Neural cell (in vitro differentiated cells): ENCODE data around the gene TRIM46.

Experiments
- EZH2 ChIP-seq: fragments of 200-600, 300-800 bp; shearing (Covaris generic), sonication (generic); IDR thresholded peaks from 2 replicates; pipeline ENCODE4 v1.6.1; 2014; ENCODE audit warnings: antibody characterized with exemption, low read length, borderline replicate concordance, mild to moderate bottlenecking; ENCODE audit not compliant: insufficient read depth, poor library complexity, severe bottlenecking
- POLR2AphosphoS5 ChIP-seq: IDR thresholded peaks from 2 replicates; pipeline ENCODE4 v1.6.1; 2012
- RAD21 ChIP-seq: fragments of 450-650 bp; conservative IDR thresholded peaks from 2 replicates; pipeline ENCODE4 v1.6.1; 2014; ENCODE audit warnings: antibody characterized with exemption, mild to moderate bottlenecking, moderate library complexity
- SMC3 ChIP-seq: fragments of 450-650 bp; conservative IDR thresholded peaks from 2 replicates; pipeline ENCODE4 v1.6.1; 2014; ENCODE audit warnings: antibody characterized with exemption, mild to moderate bottlenecking, moderate library complexity; ENCODE audit not compliant: poor library complexity
- TAF1 ChIP-seq: IDR thresholded peaks from 2 replicates; pipeline ENCODE4 v1.6.1; 2012; ENCODE audit warnings: low read depth
- TF ChIP-seq, protein P1 (sequence below): fragments of 450-650 bp; IDR thresholded peaks from 2 replicates; pipeline ENCODE4 v1.5.1; 2014; ENCODE audit warnings: antibody characterized with exemption, mild to moderate bottlenecking, moderate library complexity; ENCODE audit not compliant: poor library complexity, severe bottlenecking
- TF ChIP-seq, protein P2 (sequence below): IDR thresholded peaks from 2 replicates; pipeline ENCODE4 v1.6.1; 2012; ENCODE audit warnings: borderline replicate concordance

DNA sequence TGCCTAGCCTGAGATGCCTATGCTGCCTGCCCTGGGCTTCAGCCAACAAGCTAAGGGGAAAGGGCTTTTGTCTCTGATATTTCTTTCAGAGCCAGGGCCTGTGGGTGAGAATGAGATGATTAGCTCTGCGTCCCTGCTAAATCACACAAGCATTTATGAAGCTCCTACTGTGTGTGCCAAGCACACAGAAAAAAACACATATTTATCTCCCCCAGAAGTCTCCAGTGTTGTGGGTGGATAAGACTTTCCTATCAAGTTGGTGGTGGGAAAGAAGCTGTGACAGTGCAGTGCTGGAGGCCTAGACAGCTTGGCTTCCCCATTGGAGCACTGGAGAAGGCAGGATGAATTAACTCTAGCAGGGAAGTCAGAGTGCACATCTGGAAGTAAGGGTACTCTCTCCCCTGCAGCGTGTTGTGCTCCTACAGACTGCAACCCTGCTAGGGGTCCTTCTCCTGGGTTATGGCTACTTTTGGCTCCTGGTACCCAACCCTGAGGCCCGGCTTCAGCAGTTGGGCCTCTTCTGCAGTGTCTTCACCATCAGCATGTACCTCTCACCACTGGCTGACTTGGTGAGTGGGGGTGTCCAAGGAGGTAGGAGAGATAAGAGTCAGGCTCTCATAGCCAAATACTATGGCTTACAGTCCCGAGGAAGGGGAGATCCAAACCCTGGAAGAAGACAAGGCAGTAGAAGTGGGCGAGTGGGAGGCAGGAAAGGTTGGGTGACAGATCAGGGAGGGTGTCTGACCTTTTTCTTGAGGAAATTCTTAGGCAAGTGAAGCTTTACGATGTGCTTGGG, 36.3 kb upstream of the TRIM46 start:
- TF ChIP-seq, protein P1, sequence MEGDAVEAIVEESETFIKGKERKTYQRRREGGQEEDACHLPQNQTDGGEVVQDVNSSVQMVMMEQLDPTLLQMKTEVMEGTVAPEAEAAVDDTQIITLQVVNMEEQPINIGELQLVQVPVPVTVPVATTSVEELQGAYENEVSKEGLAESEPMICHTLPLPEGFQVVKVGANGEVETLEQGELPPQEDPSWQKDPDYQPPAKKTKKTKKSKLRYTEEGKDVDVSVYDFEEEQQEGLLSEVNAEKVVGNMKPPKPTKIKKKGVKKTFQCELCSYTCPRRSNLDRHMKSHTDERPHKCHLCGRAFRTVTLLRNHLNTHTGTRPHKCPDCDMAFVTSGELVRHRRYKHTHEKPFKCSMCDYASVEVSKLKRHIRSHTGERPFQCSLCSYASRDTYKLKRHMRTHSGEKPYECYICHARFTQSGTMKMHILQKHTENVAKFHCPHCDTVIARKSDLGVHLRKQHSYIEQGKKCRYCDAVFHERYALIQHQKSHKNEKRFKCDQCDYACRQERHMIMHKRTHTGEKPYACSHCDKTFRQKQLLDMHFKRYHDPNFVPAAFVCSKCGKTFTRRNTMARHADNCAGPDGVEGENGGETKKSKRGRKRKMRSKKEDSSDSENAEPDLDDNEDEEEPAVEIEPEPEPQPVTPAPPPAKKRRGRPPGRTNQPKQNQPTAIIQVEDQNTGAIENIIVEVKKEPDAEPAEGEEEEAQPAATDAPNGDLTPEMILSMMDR = no peak
- TF ChIP-seq RAD21 = no peak
- TF ChIP-seq POLR2AphosphoS5 = no peak
- TF ChIP-seq, protein P2, sequence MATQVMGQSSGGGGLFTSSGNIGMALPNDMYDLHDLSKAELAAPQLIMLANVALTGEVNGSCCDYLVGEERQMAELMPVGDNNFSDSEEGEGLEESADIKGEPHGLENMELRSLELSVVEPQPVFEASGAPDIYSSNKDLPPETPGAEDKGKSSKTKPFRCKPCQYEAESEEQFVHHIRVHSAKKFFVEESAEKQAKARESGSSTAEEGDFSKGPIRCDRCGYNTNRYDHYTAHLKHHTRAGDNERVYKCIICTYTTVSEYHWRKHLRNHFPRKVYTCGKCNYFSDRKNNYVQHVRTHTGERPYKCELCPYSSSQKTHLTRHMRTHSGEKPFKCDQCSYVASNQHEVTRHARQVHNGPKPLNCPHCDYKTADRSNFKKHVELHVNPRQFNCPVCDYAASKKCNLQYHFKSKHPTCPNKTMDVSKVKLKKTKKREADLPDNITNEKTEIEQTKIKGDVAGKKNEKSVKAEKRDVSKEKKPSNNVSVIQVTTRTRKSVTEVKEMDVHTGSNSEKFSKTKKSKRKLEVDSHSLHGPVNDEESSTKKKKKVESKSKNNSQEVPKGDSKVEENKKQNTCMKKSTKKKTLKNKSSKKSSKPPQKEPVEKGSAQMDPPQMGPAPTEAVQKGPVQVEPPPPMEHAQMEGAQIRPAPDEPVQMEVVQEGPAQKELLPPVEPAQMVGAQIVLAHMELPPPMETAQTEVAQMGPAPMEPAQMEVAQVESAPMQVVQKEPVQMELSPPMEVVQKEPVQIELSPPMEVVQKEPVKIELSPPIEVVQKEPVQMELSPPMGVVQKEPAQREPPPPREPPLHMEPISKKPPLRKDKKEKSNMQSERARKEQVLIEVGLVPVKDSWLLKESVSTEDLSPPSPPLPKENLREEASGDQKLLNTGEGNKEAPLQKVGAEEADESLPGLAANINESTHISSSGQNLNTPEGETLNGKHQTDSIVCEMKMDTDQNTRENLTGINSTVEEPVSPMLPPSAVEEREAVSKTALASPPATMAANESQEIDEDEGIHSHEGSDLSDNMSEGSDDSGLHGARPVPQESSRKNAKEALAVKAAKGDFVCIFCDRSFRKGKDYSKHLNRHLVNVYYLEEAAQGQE = no peak
- no peak for TF ChIP-seq EZH2
- no peak for TF ChIP-seq TAF1
- TF ChIP-seq SMC3 = no peak
